HCT116 (cell line): Measurements from ENCODE around the gene OR1E2. TPM values are rescaled to one million over a fixed set of nuclear protein-coding genes. Genes with fewer than 3 reads are reported as not detected.

Source experiments
- ATAC-seq: fragments of 200-7000 bp; cut with Tn5 transposase; 2 replicates; pipeline ENCODE4 v1.9.1; 2020; ENCODE audit warnings: mild to moderate bottlenecking, moderate library complexity
- BruUV-seq: library from RNA; stranded (reverse); fragments of 400-500 nt; replicated peaks from 2 replicates; lab custom pipeline; 2021; lab: Mats Ljungman, UMichigan
- CTCF ChIA-PET: fragments of 300-600 bp; sonication (Branson Sonifier 250); formaldehyde crosslinking; loops from one replicate; lab custom pipeline; 2021; ENCODE audit warnings: antibody characterized with exemption; lab: Charles Lee
- POLR2A ChIA-PET: fragments of 300-600, 350-600 bp; sonication (Branson Sonifier 250); formaldehyde crosslinking; loops from one replicate; lab custom pipeline; 2021; ENCODE audit warnings: antibody characterized with exemption; lab: Charles Lee
- RAD21 ChIA-PET, 2 experiments: fragments of 300-600 bp; sonication (Branson Sonifier 250); formaldehyde crosslinking; loops; one replicate each; lab custom pipeline; 2023; ENCODE audit warnings: low total read pairs in 2 of 2; ENCODE audit not compliant: uncharacterized antibody in 2 of 2, unreplicated experiment in 2 of 2, low non-redundant PET in 1 of 2; lab: Charles Lee
- DNase-seq: peaks from one replicate; pipeline ENCODE4 v3.0.0-alpha.2; 2010; ENCODE audit warnings: low read depth, low spot score
- H2AFZ ChIP-seq: fragments of 200-600 bp; shearing (Covaris generic), sonication (generic); 2 replicates; pipeline ENCODE4 v1.6.1; 2017; ENCODE audit warnings: low read depth, mixed run types, mixed read lengths, antibody characterized with exemption, low read length; ENCODE audit not compliant: poor library complexity, severe bottlenecking
- H3K27ac ChIP-seq: 2 replicates; pipeline ENCODE4 v1.5.1; 2012; ENCODE audit warnings: low read depth, low read length
- H3K27me3 ChIP-seq: fragments of 200-600 bp; sonication (generic); 2 replicates; pipeline ENCODE4 v1.6.1; 2016; ENCODE audit warnings: mixed run types, low read length, mixed read lengths; ENCODE audit not compliant: insufficient read depth
- H3K36me3 ChIP-seq, 2 experiments: fragments of 200-500 bp in 1 of 2; fragments of 200-600 bp in 1 of 2; sonication (Bioruptor generic) in 1 of 2; sonication (generic) in 1 of 2; 2 replicates each; pipeline versions ENCODE4 v1.5.1 to v1.6.1; 2014 to 2016; ENCODE audit warnings: low read length in 2 of 2, inconsistent platforms in 1 of 2, mixed read lengths in 1 of 2, mixed run types in 1 of 2; ENCODE audit not compliant: insufficient read depth in 2 of 2, control insufficient read depth in 1 of 2
- H3K4me1 ChIP-seq, 2 experiments: fragments of 200-600 bp in 1 of 2; sonication (generic) in 1 of 2; 2 replicates each; pipeline versions ENCODE4 v1.5.1 to v1.6.1; 2012 to 2017; ENCODE audit warnings: low read length in 2 of 2, inconsistent platforms in 1 of 2, mild to moderate bottlenecking in 1 of 2, mixed read lengths in 1 of 2, mixed run types in 1 of 2, moderate library complexity in 1 of 2; ENCODE audit not compliant: insufficient read depth in 2 of 2, control insufficient read depth in 1 of 2
- H3K4me2 ChIP-seq: fragments of 200-600 bp; sonication (generic); 2 replicates; pipeline ENCODE4 v1.6.1; 2017; ENCODE audit warnings: mixed run types, low read length, mixed read lengths
- H3K4me3 ChIP-seq, 2 experiments: fragments of 200-600 bp in 1 of 2; sonication (generic) in 1 of 2; replicated peaks in 1 of 2; 2 replicates each; pipeline ENCODE4 v1.5.1; 2011 to 2016; ENCODE audit warnings: low read length in 2 of 2, control low read depth in 1 of 2, low read depth in 1 of 2, mild to moderate bottlenecking in 1 of 2, mixed read lengths in 1 of 2, mixed run types in 1 of 2
- H3K79me2 ChIP-seq: fragments of 200-600 bp; sonication (generic); 2 replicates; pipeline ENCODE4 v1.6.1; 2017; ENCODE audit warnings: mild to moderate bottlenecking, mixed run types, low read length, moderate library complexity, mixed read lengths; ENCODE audit not compliant: insufficient read depth
- H3K9ac ChIP-seq: fragments of 200-600 bp; sonication (generic); 2 replicates; pipeline ENCODE4 v1.6.1; 2016; ENCODE audit warnings: low read length, mixed read lengths
- H3K9me2 ChIP-seq: fragments of 200-600 bp; sonication (generic), shearing (Covaris generic); 2 replicates; pipeline ENCODE4 v1.6.1; 2017; ENCODE audit warnings: mixed run types, mild to moderate bottlenecking, moderate library complexity; ENCODE audit not compliant: insufficient read depth
- H3K9me3 ChIP-seq, 2 experiments: fragments of 200-500 bp in 1 of 2; fragments of 200-600 bp in 1 of 2; sonication (Bioruptor generic) in 1 of 2; sonication (generic) in 1 of 2; 2 replicates each; pipeline ENCODE4 v1.6.1; 2014 to 2017; ENCODE audit warnings: low read length in 2 of 2, mixed read lengths in 2 of 2, inconsistent platforms in 1 of 2, low read depth in 1 of 2, mild to moderate bottlenecking in 1 of 2, mixed run types in 1 of 2, moderate library complexity in 1 of 2; ENCODE audit not compliant: control insufficient read depth in 1 of 2, insufficient read depth in 1 of 2
- H4K20me1 ChIP-seq: fragments of 200-600 bp; sonication (generic), shearing (Covaris generic); 2 replicates; pipeline ENCODE4 v1.6.1; 2017; ENCODE audit warnings: mixed run types, mild to moderate bottlenecking, moderate library complexity; ENCODE audit not compliant: insufficient read depth
- CBX3 ChIP-seq: IDR thresholded peaks from 2 replicates; pipeline ENCODE4 v1.6.1; 2012; ENCODE audit warnings: low read depth
- CEBPB ChIP-seq: IDR thresholded peaks from 2 replicates; pipeline ENCODE4 v1.6.1; 2012; ENCODE audit warnings: low read depth
- CTCF ChIP-seq, 3 experiments: fragments of 200-600 bp in 1 of 3; sonication (generic) in 1 of 3; IDR thresholded peaks in 2 of 3; conservative IDR thresholded peaks in 1 of 3; 2 replicates each; pipeline ENCODE4 v1.5.1; 2012 to 2017; ENCODE audit warnings: low read depth in 2 of 3, low read length in 2 of 3, antibody characterized with exemption in 1 of 3, borderline replicate concordance in 1 of 3, control low read depth in 1 of 3, mild to moderate bottlenecking in 1 of 3, mixed read lengths in 1 of 3, mixed run types in 1 of 3, moderate library complexity in 1 of 3; ENCODE audit not compliant: insufficient read depth in 1 of 3
- ELF1 ChIP-seq: IDR thresholded peaks from 2 replicates; pipeline ENCODE4 v1.6.1; 2012; ENCODE audit warnings: low read depth, borderline replicate concordance
- EZH2 ChIP-seq: fragments of 200-600 bp; sonication (generic); IDR thresholded peaks from 2 replicates; pipeline ENCODE4 v1.6.1; 2017; ENCODE audit warnings: antibody characterized with exemption, mixed run types
- EZH2phosphoT487 ChIP-seq: fragments of 200-600 bp; IDR thresholded peaks from 2 replicates; pipeline ENCODE4 v1.6.1; 2018; ENCODE audit warnings: antibody characterized with exemption, borderline replicate concordance
- FOSL1 ChIP-seq: IDR thresholded peaks from 2 replicates; pipeline ENCODE4 v1.6.1; 2012; ENCODE audit warnings: low read depth
- JUND ChIP-seq: IDR thresholded peaks from 2 replicates; pipeline ENCODE4 v1.6.1; 2012
- MAX ChIP-seq: IDR thresholded peaks from 2 replicates; pipeline ENCODE4 v1.6.1; 2012
- POLR2A ChIP-seq: IDR thresholded peaks from 2 replicates; pipeline ENCODE4 v1.7.0; 2011; ENCODE audit warnings: borderline replicate concordance; ENCODE audit not compliant: insufficient read depth, insufficient read length; ENCODE audit errors: extremely low read depth
- POLR2AphosphoS5 ChIP-seq: IDR thresholded peaks from 2 replicates; pipeline ENCODE4 v1.6.1; 2011; ENCODE audit warnings: mild to moderate bottlenecking, low read depth, low read length, moderate library complexity
- RAD21 ChIP-seq: IDR thresholded peaks from 2 replicates; pipeline ENCODE4 v1.6.1; 2012; ENCODE audit warnings: low read depth, mild to moderate bottlenecking
- SIN3A ChIP-seq: IDR thresholded peaks from 2 replicates; pipeline ENCODE4 v1.6.1; 2012; ENCODE audit warnings: low read depth
- SP1 ChIP-seq: IDR thresholded peaks from 2 replicates; pipeline ENCODE4 v1.6.1; 2012; ENCODE audit warnings: low read depth
- SRF ChIP-seq: IDR thresholded peaks from 2 replicates; pipeline ENCODE4 v1.6.1; 2012; ENCODE audit warnings: low read depth
- ZBTB33 ChIP-seq: IDR thresholded peaks from 2 replicates; pipeline ENCODE4 v1.6.1; 2011; ENCODE audit warnings: mild to moderate bottlenecking, low read length, moderate library complexity; ENCODE audit not compliant: insufficient replicate concordance; ENCODE audit errors: extremely low read depth
- ZNF274 ChIP-seq: fragments of 200-500 bp; sonication (Bioruptor generic); IDR thresholded peaks from 2 replicates; pipeline ENCODE4 v1.6.1; 2014; ENCODE audit warnings: mild to moderate bottlenecking, low read depth, low read length, inconsistent platforms
- intact Hi-C: fragments of 100-400 bp; cut with micrococcal nuclease; formaldehyde crosslinking; loops from 2 replicates; pipeline ENCODE4 v1.10.0; 2022
- total RNA-seq: library from RNA; stranded (reverse); gene quantifications from one replicate; pipeline ENCODE4 v1.2.1, GENCODE V29; 2021; ENCODE audit not compliant: unreplicated experiment

Gene OR1E2
- total RNA-seq, 1 experiment from 2014 or later, result not detected

- no peak overlapping the region for H3K4me3 ChIP-seq
- H3K27ac ChIP-seq, result no peak overlapping the region
- no peaks in the 10 kb centered on the region for H3K9me2 ChIP-seq
- H3K4me1 ChIP-seq, result no peaks in the 10 kb centered on the region
- no peaks in the 10 kb centered on the region for H3K79me2 ChIP-seq
- TF ChIP-seq EZH2phosphoT487 (no peak), POLR2A (no peak), SP1 (no peak)
- ChIA-PET RAD21 (no interaction called here), POLR2A (no interaction called here), CTCF (no interaction called here)
- no peak overlapping the region for H3K4me2 ChIP-seq
- no TSS peak for BruUV-seq
- H3K27me3 ChIP-seq, result peaks cover 67% of the 10 kb centered on the region
- DNase-seq (no peak), ATAC-seq (no peak)
- H4K20me1 ChIP-seq, result no peaks in the 10 kb centered on the region
- intact Hi-C loops, result no loop called here
- no peaks in the 10 kb centered on the region for H3K9me3 ChIP-seq
- no peak overlapping the region for H3K9ac ChIP-seq
- no peak overlapping the region for H2AFZ ChIP-seq
- H3K36me3 ChIP-seq, result no peaks in the 10 kb centered on the region
These were observed 6.8 kb upstream of the OR1E2 start for GRCh38 chr17:3440451-3440850.

- Histone ChIP-seq H3K9me2 (no peaks in the 10 kb centered on the region), H3K4me2 (no peak overlapping the region), H4K20me1 (no peaks in the 10 kb centered on the region), H3K9me3 (no peaks in the 10 kb centered on the region), H2AFZ (no peak overlapping the region)
- intact Hi-C loops, result no loop called here
- BruUV-seq, result no TSS peak
- RAD21 ChIA-PET, result no interaction called here
- TF ChIP-seq ZBTB33 (no peak), ZNF274 (no peak), SP1 (no peak), ELF1 (no peak), POLR2A (no peak), JUND (no peak), RAD21 (no peak), SIN3A (no peak), MAX (no peak), CEBPB (no peak), POLR2AphosphoS5 (no peak), EZH2phosphoT487 (no peak), SRF (no peak), FOSL1 (no peak), CBX3 (no peak), CTCF (IDR thresholded peaks at IDR 0.05 in 2 of 3, conservative IDR thresholded peaks at IDR 0.05 in 1 of 3; ENCODE audit: borderline replicate concordance in 1 of 3, insufficient read depth in 1 of 3, low read depth in 2 of 3, low read length in 2 of 3) (no peak), EZH2 (no peak)
- TF ChIP-seq, all 23 proteins: peak for 0
- ChIA-PET CTCF (no interaction called here), POLR2A (no interaction called here)
- DNase-seq, result no peak
- H3K79me2 ChIP-seq, result no peaks in the 10 kb centered on the region
- H3K36me3 ChIP-seq, result no peaks in the 10 kb centered on the region
- H3K4me1 ChIP-seq, result no peaks in the 10 kb centered on the region
- H3K27ac ChIP-seq, result no peak overlapping the region
- H3K27me3 ChIP-seq, result peaks cover 56% of the 10 kb centered on the region
- ATAC-seq, result no peak
- no peak overlapping the region for H3K9ac ChIP-seq
- H3K4me3 ChIP-seq, result no peak overlapping the region
These were observed 4.7 kb upstream of the OR1E2 start for GRCh38 chr17:3438368-3438767.
